Endodermal cell (in vitro differentiated cells): ENCODE results near the gene AIPL1. TPM values are rescaled to one million over a fixed set of nuclear protein-coding genes. Genes with fewer than 3 reads are reported as not detected.

Experiments
- DNase-seq: peaks from one replicate; pipeline ENCODE4 v3.0.0-alpha.2; 2017
- H3K27ac ChIP-seq: 2 replicates; pipeline ENCODE4 v1.5.1; 2013; ENCODE audit warnings: mild to moderate bottlenecking, low read depth, low read length, moderate library complexity
- H3K27me3 ChIP-seq: 2 replicates; pipeline ENCODE4 v1.6.1; 2013; ENCODE audit warnings: mild to moderate bottlenecking, low read length, moderate library complexity; ENCODE audit not compliant: insufficient read depth, control insufficient read depth, poor library complexity, severe bottlenecking
- H3K36me3 ChIP-seq: 2 replicates; pipeline ENCODE4 v1.7.0; 2013; ENCODE audit warnings: mild to moderate bottlenecking, low read length, moderate library complexity; ENCODE audit not compliant: control insufficient read depth, insufficient read depth
- H3K4me1 ChIP-seq: one replicate; pipeline ENCODE4 v1.7.0; 2013; ENCODE audit warnings: low read length; ENCODE audit not compliant: control insufficient read depth, insufficient read depth
- H3K4me3 ChIP-seq: 2 replicates; pipeline ENCODE4 v1.5.1; 2013; ENCODE audit warnings: mild to moderate bottlenecking, low read length, moderate library complexity
- H3K9ac ChIP-seq: 2 replicates; pipeline ENCODE4 v1.6.1; 2013; ENCODE audit warnings: mild to moderate bottlenecking, low read length, moderate library complexity; ENCODE audit not compliant: poor library complexity, severe bottlenecking; ENCODE audit errors: extremely low read depth
- H3K9me3 ChIP-seq: 2 replicates; pipeline ENCODE4 v1.6.1; 2013; ENCODE audit warnings: mild to moderate bottlenecking, low read length, moderate library complexity; ENCODE audit not compliant: control insufficient read depth
- H3K27ac Mint-ChIP-seq: 2 replicates; pipeline ENCODE4 v1.8.0; 2020; ENCODE audit warnings: mixed read lengths
- H3K27me3 Mint-ChIP-seq: 2 replicates; pipeline ENCODE4 v1.8.0; 2021; ENCODE audit warnings: mild to moderate bottlenecking, mixed read lengths; ENCODE audit not compliant: insufficient read depth
- H3K36me3 Mint-ChIP-seq: 2 replicates; pipeline ENCODE4 v1.8.0; 2020; ENCODE audit warnings: low read depth, mixed read lengths
- H3K4me1 Mint-ChIP-seq: 2 replicates; pipeline ENCODE4 v1.8.0; 2020; ENCODE audit warnings: mixed read lengths
- H3K4me3 Mint-ChIP-seq: 2 replicates; pipeline ENCODE4 v1.8.0; 2020; ENCODE audit warnings: mild to moderate bottlenecking, moderate library complexity, mixed read lengths
- H3K9me3 Mint-ChIP-seq: 2 replicates; pipeline ENCODE4 v1.8.0; 2020; ENCODE audit warnings: mild to moderate bottlenecking, mixed read lengths
- WGBS, 2 experiments: methylation state at CpG; one replicate each; pipeline versions ENCODE4 v1.1.5 to v1.1.7; 2013; ENCODE audit warnings: missing lambda C conversion rate in 2 of 2, mixed read lengths in 1 of 2; ENCODE audit not compliant: insufficient coverage in 1 of 2, insufficient read length in 1 of 2; 5-methylcytosine and 5-hydroxymethylcytosine counted together
- total RNA-seq, 2 donors: library from RNA; stranded (reverse); fragmentation: NEBNext Ultra II Directional in 1 of 2; extraction: Animal tissue kit (Norgen Biotek cat#: 25700) in 1 of 2; gene quantifications; 2 replicates in 1 of 2; 3 replicates in 1 of 2; pipeline ENCODE4 v1.2.1, GENCODE V29; 2021
- TF ChIP-seq, protein P1 (sequence below): fragments of 200-600 bp; sonication (generic); conservative IDR thresholded peaks from 2 replicates; pipeline ENCODE4 v1.5.0; 2021; ENCODE audit warnings: antibody characterized with exemption, mild to moderate bottlenecking

Gene AIPL1
- total RNA-seq, 2 donors from 2014 or later, result not detected

DNA sequence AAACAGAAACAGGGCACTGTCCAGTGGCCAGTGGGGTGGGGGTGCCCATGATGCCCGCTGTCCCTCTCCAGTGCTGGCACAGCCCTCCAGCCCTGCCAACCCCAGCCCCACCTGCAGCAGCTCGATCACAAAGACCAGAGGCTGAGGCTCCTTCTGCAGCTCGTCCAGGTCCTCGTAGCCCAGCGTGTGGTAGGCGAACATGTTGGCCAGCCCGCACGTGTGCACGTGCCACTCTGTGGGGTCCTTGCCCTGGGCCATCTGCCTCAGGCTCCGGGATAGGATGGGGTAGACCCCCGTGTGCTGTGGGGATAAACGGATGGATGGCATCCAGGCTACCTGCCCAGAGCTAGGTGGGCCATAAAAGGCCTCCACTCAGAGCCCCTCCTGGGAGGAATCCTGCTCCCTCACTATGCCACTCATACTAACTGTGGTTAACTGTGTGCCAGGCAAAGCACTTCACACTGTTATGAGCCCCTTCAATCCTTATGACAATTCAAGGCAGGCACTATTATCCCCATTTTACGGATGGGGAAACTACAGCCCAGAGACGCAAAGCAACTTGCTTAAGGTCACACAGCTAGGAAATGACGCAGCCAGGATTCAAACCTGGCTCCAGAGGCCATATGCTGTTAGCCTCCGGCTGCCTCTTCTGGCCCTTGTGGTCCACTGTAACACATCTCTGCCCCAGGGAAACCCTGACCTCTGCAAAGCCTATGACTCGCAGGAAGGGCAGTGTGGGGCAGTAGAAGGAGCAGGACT lies 6.5 kb downstream of the AIPL1 start:
- DNase-seq, result no peak
- Mint-ChIP-seq H3K9me3 (peaks cover 18% of the 10 kb centered on the region), H3K4me1 (no peaks in the 10 kb centered on the region), H3K36me3 (peaks cover 2% of the 10 kb centered on the region), H3K27ac (no peak overlapping the region), H3K4me3 (no peak overlapping the region), H3K27me3 (peaks cover 2% of the 10 kb centered on the region)
- Histone ChIP-seq H3K9ac (no peak overlapping the region), H3K27ac (no peak overlapping the region), H3K4me1 (no peaks in the 10 kb centered on the region), H3K4me3 (no peak overlapping the region), H3K9me3 (peaks cover 10% of the 10 kb centered on the region), H3K27me3 (no peaks in the 10 kb centered on the region), H3K36me3 (no peaks in the 10 kb centered on the region)
- 92 to 97% methylated on average over 7 to 17 of the region's 17 CpGs for WGBS, 2 experiments
- TF ChIP-seq, protein P1, sequence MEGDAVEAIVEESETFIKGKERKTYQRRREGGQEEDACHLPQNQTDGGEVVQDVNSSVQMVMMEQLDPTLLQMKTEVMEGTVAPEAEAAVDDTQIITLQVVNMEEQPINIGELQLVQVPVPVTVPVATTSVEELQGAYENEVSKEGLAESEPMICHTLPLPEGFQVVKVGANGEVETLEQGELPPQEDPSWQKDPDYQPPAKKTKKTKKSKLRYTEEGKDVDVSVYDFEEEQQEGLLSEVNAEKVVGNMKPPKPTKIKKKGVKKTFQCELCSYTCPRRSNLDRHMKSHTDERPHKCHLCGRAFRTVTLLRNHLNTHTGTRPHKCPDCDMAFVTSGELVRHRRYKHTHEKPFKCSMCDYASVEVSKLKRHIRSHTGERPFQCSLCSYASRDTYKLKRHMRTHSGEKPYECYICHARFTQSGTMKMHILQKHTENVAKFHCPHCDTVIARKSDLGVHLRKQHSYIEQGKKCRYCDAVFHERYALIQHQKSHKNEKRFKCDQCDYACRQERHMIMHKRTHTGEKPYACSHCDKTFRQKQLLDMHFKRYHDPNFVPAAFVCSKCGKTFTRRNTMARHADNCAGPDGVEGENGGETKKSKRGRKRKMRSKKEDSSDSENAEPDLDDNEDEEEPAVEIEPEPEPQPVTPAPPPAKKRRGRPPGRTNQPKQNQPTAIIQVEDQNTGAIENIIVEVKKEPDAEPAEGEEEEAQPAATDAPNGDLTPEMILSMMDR, result no peak

DNA sequence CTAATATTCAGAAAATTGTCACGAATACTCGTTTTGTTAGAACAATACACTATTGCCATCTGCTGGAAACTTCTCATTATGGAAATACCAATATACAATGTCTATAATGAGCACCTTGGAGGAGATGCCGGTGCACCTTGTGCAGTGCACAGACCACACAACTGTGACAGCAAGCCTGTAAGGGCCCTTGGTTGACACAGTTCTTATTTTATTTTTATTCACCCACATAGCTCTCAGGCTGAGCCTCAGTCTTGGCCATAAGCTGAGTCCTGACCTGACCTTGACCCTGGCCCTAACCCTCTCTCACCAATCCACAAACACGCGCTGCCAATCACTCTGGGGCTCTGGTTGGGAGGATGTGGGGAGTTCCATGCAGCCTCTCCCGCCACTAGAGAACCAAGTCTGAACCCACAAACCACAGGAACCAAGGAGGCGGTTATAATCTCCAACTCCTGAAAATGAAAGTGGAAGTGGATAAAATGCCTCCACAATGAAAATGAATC lies 7.6 kb downstream of the AIPL1 start:
- 96 to 97% methylated on average over 3 to 4 of the region's 7 CpGs for WGBS, 2 experiments
- H3K4me1 ChIP-seq, result no peaks in the 10 kb centered on the region
- Mint-ChIP-seq H3K27ac (no peak overlapping the region), H3K4me1 (no peaks in the 10 kb centered on the region), H3K27me3 (peaks cover 2% of the 10 kb centered on the region), H3K36me3 (peaks cover 2% of the 10 kb centered on the region), H3K4me3 (no peak overlapping the region), H3K9me3 (peaks cover 18% of the 10 kb centered on the region)
- no peak overlapping the region for H3K9ac ChIP-seq
- TF ChIP-seq, protein P1, result no peak
- H3K4me3 ChIP-seq, result no peak overlapping the region
- H3K27me3 ChIP-seq, result no peaks in the 10 kb centered on the region
- H3K9me3 ChIP-seq, result peaks cover 10% of the 10 kb centered on the region
- H3K27ac ChIP-seq, result no peak overlapping the region
- no peak for DNase-seq
- no peaks in the 10 kb centered on the region for H3K36me3 ChIP-seq

DNA sequence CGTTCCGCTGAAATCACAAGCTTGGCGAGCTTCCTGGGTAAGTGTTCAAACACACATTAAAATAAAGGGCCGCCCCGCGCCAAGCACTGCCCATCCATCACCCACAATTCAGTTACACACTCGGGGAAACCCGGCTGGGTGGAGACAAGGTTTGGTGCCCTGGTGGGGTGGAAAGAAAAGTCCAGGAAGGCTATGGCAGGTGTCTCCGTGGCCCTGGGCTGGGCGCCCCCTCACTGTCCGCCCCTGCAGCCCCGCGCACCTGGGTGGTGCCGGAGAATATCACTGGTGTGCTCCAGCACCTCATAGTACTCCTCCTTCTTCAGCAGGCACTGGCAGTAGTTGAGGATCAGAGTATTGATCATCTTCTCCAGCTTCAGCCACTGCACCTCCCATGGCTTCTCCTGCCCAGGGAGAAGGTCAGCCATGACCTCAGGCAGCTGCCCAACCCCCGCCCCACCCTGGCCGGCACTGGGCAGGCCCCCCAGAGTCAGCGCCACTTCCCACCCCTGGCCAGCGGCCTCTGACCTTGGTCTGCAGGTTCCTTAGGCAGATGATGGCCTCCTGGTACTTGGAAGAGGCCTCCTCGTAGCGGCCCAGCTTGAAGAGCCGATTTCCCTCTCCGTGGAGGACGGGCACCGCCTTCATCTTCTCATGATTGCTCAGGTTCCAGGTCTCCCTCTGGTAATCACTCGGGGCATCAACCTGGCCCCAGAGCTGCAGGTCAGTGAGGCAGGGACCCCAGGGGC lies 8.4 kb downstream of the AIPL1 start:
- H3K27ac Mint-ChIP-seq, result no peak overlapping the region
- H3K9me3 Mint-ChIP-seq, result peaks cover 14% of the 10 kb centered on the region
- H3K4me1 ChIP-seq, result no peaks in the 10 kb centered on the region

More for the DNA sequence above, 8.4 kb downstream of the AIPL1 start:
- H3K4me1 Mint-ChIP-seq, result no peaks in the 10 kb centered on the region
- no peak for DNase-seq
- Histone ChIP-seq H3K36me3 (no peaks in the 10 kb centered on the region), H3K9ac (no peak overlapping the region), H3K9me3 (peaks cover 10% of the 10 kb centered on the region), H3K27me3 (no peaks in the 10 kb centered on the region), H3K4me3 (no peak overlapping the region), H3K27ac (no peak overlapping the region)
- H3K36me3 Mint-ChIP-seq, result peaks cover 2% of the 10 kb centered on the region
- WGBS, 2 experiments, result 92 to 94% methylated on average over 16 to 25 of the region's 25 CpGs
- peaks cover 3% of the 10 kb centered on the region for H3K27me3 Mint-ChIP-seq
- TF ChIP-seq, protein P1, result no peak
- no peak overlapping the region for H3K4me3 Mint-ChIP-seq
